ENCODE results near the gene PSMB2. TPM values are rescaled to one million over a fixed set of nuclear protein-coding genes. Genes with fewer than 3 reads are reported as not detected.

The PSMB2 gene
- polyA plus RNA-seq, 2 of the 4 experiments (the other 2 are of a cell fraction): 84.6 to 88.3 TPM

GRCh38 chr1:35572296-35572695 is 69.0 kb downstream of the PSMB2 start:
- no peak for DNase-seq (ENCODE audit: low read depth in 1 of 2, low spot score in 1 of 2)
- 95% methylated on average over 2 of the region's 2 CpGs for WGBS (ENCODE audit: missing lambda C conversion rate)
- H3K4me1 ChIP-seq: no peaks in the 10 kb centered on the region; the same call in 2 of the 3 replicates
- H3K9me3 ChIP-seq: no peaks in the 10 kb centered on the region
- no peak overlapping the region for H3K27ac ChIP-seq
- no peak for ATAC-seq
- no peak overlapping the region; the same call in 2 of the 3 replicates for H3K4me3 ChIP-seq
- ChIA-PET CTCF (interaction anchor here (0.6 to 5.1 kb wide), 8 partner anchors 8 to 203 kb away, joined by 3 to 47 read pairs (median 8); no protein-coding TSS in a partner anchor), POLR2A (interaction anchor here (1.6 kb wide), 1 partner anchor 197 kb away, joined by 4 read pairs; the partner anchor contains the start of gene CLSPN)
- TF ChIP-seq RCOR1 (IDR thresholded peaks at IDR 0.05; ENCODE audit: low read depth, low read length): no peak
- no peak for TF ChIP-seq REST (IDR thresholded peaks at IDR 0.05)
- TF ChIP-seq JUNB (IDR thresholded peaks at IDR 0.05): no peak
- no peak for TF ChIP-seq NR3C1 (IDR thresholded peaks at IDR 0.05)
- TF ChIP-seq EHF (CRISPR knock-in tag; IDR thresholded peaks at IDR 0.05): no peak
- TF ChIP-seq ZC3H11A (IDR thresholded peaks at IDR 0.05): no peak
- TF ChIP-seq ZFP36 (IDR thresholded peaks at IDR 0.05; ENCODE audit: borderline replicate concordance, partially characterized antibody): no peak
- TF ChIP-seq MAZ (IDR thresholded peaks at IDR 0.05; ENCODE audit: borderline replicate concordance, low read depth, low read length): no peak
- no peak for TF ChIP-seq CBX2 (IDR thresholded peaks at IDR 0.05; ENCODE audit: borderline replicate concordance, low read depth)
- H3K4me2 ChIP-seq: peak overlapping the region; percentile 82; the same call in 2 of the 3 replicates
- no peak for FAIRE-seq

- no peak for FAIRE-seq
These were observed 70.1 kb downstream of the PSMB2 start for GRCh38 chr1:35571263-35571662.

More at GRCh38 chr1:35571263-35571662, 70.1 kb downstream of the PSMB2 start:
- POLR2A ChIA-PET: no interaction called here
- H3K9me3 ChIP-seq: no peaks in the 10 kb centered on the region
- no peak overlapping the region for H3K4me3 ChIP-seq
- CTCF ChIA-PET: interaction anchor here (0.8 to 5.1 kb wide), 10 partner anchors 10 to 291 kb away, joined by 3 to 47 read pairs (median 4); partner anchors contain the start of gene CLSPN
- WGBS (ENCODE audit: missing lambda C conversion rate): 82% methylated on average over 7 of the region's 8 CpGs
- H3K4me2 ChIP-seq: no peak overlapping the region
- no peaks in the 10 kb centered on the region; the same call in 2 of the 3 replicates for H3K4me1 ChIP-seq
- ATAC-seq (no peak), DNase-seq (ENCODE audit: low read depth in 1 of 2, low spot score in 1 of 2) (no peak)
- no peak overlapping the region for H3K27ac ChIP-seq
- TF ChIP-seq GATA3 (IDR thresholded peaks at IDR 0.05; ENCODE audit: borderline replicate concordance) (no peak), RARB (CRISPR knock-in tag; IDR thresholded peaks at IDR 0.05) (no peak), MAX (IDR thresholded peaks at IDR 0.05) (no peak), KDM1A (IDR thresholded peaks at IDR 0.05; ENCODE audit: low read depth) (no peak), JUN (IDR thresholded peaks at IDR 0.05) (no peak), SREBF2 (IDR thresholded peaks at IDR 0.05) (no peak), MYC (IDR thresholded peaks at IDR 0.05; ENCODE audit: borderline replicate concordance, low read length) (no peak), RCOR1 (IDR thresholded peaks at IDR 0.05; ENCODE audit: low read depth, low read length) (no peak), BHLHE40 (IDR thresholded peaks at IDR 0.05; ENCODE audit: low read depth, low read length) (no peak), JUNB (IDR thresholded peaks at IDR 0.05) (no peak), KDM5A (IDR thresholded peaks at IDR 0.05) (no peak), EHF (CRISPR knock-in tag; IDR thresholded peaks at IDR 0.05) (no peak), NFE2L2 (conservative IDR thresholded peaks at IDR 0.05; ENCODE audit: low read length) (no peak), NPAS2 (CRISPR knock-in tag; IDR thresholded peaks at IDR 0.05; ENCODE audit: borderline replicate concordance) (no peak), CTCF (IDR thresholded peaks at IDR 0.05) (no peak), RAD21 (conservative IDR thresholded peaks at IDR 0.05 in 1 of 2, IDR thresholded peaks at IDR 0.05 in 1 of 2) (no peak), CEBPB (IDR thresholded peaks at IDR 0.05) (no peak), HES2 (IDR thresholded peaks at IDR 0.05) (no peak), ESRRA (IDR thresholded peaks at IDR 0.05; ENCODE audit: borderline replicate concordance, low read length) (no peak), HMGXB4 (CRISPR knock-in tag; IDR thresholded peaks at IDR 0.05; ENCODE audit: borderline replicate concordance) (no peak)
